B cell (primary cell): ENCODE measurements around the gene CLK4.

Source experiments
- EZH2 ChIP-seq: IDR thresholded peaks from 2 replicates; pipeline ENCODE4 v1.6.1; 2012; ENCODE audit warnings: borderline replicate concordance, low read depth, mild to moderate bottlenecking, moderate library complexity, low read length; ENCODE audit not compliant: insufficient read depth, poor library complexity, severe bottlenecking
- TF ChIP-seq, protein P1 (sequence below): fragments of 200-600 bp; IDR thresholded peaks from one replicate; pipeline ENCODE4 v1.8.0; 2022; ENCODE audit warnings: antibody characterized with exemption, mild to moderate bottlenecking

DNA sequence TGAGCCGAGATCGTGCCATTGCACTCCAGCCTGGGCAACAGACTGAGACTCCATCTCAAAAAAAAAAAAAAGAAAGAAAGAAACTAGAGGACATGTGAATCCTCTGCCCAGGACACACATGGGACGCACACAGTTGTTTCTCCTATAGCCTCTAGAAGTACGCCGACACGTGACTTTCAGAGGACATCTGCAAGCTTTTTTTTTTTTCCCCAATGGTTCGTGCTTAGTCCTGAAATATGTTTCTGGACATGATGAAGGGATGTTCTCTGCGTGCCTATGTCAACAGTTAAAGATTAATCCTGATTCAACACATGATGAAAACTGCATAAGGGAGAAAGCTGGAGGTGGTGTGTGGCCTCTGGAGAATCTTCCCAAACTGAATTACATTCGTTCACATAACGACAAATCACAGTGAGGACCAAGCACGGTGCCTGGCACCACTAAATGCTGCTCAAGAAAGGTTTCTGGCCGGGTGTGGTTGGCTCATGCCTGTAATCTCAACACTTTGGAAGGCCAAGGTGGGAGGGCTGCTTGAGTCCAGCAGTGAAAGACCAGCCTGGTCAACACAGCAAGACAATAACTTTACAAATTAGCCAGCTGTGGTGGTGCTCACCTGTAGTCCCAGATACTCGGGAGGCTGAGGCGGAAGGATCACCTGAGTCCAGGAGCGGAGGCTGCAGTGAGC is 46.4 kb downstream of the CLK4 start:
- TF ChIP-seq EZH2 = no peak
- TF ChIP-seq, protein P1, sequence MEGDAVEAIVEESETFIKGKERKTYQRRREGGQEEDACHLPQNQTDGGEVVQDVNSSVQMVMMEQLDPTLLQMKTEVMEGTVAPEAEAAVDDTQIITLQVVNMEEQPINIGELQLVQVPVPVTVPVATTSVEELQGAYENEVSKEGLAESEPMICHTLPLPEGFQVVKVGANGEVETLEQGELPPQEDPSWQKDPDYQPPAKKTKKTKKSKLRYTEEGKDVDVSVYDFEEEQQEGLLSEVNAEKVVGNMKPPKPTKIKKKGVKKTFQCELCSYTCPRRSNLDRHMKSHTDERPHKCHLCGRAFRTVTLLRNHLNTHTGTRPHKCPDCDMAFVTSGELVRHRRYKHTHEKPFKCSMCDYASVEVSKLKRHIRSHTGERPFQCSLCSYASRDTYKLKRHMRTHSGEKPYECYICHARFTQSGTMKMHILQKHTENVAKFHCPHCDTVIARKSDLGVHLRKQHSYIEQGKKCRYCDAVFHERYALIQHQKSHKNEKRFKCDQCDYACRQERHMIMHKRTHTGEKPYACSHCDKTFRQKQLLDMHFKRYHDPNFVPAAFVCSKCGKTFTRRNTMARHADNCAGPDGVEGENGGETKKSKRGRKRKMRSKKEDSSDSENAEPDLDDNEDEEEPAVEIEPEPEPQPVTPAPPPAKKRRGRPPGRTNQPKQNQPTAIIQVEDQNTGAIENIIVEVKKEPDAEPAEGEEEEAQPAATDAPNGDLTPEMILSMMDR = no peak
